Measurements from ENCODE around the gene TSPEAR.
"Not testable (repeated sequence)": the region's sequence is repeated elsewhere in the genome, so short reads cannot be mapped to it uniquely, and the experiment has no call there.

Gene TSPEAR

DNA sequence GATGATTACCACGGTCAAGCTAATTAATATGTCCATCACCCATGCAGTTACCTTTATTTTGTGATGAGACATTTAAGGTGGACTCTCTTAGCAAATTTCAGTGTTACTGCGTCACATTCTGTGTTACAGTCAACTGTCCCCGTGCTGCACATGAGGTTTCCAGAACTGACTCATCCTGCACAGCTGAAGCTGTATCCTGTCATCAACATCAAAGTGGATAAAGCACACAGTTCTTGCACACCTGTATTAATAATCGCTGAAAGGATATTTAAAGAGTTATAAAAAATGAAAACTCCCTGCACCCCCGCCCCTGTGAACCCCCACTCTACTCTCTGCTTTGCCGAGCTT is 127.6 kb downstream of the TSPEAR start:
- H3K4me1 ChIP-seq (ENCODE audit: insufficient read depth, low read length) = peaks cover 5% of the 10 kb centered on the region; the same call in 1 of the 2 replicates
- peaks cover 7% of the 10 kb centered on the region; the same call in 1 of the 2 replicates for H3K9me3 ChIP-seq (ENCODE audit: insufficient read depth, low read depth, low read length)
- H3K36me3 ChIP-seq (ENCODE audit: insufficient read depth, low read length) = no peaks in the 10 kb centered on the region
- no peaks in the 10 kb centered on the region for H3K27me3 ChIP-seq (ENCODE audit: insufficient read depth, low read length)
- no peak overlapping the region for H3K9ac ChIP-seq (ENCODE audit: low read depth, low read length)
- 96% methylated on average over 5 of the region's 6 CpGs for WGBS
- no peak overlapping the region for H3K4me3 ChIP-seq (ENCODE audit: low read length)
- no peak overlapping the region for H3K27ac ChIP-seq (ENCODE audit: low read depth, low read length)

DNA sequence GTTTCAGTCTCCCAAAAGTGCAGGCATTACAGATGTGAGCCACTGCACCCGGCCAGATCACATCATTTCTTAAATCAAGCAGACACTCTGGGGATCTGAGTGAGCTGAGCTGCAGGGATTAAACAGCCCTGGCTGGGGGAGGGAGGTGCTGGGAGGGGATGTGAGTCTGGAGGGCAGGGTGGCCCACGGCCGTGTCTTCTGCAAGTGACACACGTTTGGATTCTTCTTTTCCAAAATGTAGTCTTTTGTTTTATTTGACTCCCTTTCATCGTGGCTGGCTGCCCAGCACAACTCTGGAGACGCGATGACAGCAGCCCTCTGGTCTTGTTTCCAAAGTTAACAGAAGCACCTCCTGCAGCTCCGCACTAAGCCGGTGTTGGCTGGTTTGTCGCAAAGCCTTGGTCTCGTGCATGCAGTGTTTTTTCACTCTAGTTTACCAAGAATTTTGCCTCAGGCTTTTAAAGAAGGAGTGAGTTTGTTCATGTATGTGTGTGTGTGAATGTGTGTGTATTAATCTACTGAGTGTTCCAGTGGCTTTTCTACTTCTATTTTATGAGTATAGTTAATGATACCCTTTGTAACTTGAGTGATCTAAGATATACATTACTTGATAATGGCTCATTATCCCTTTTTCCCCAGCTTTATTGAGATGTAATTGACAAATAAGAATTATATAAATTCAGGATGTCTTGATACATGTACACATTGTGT is 128.1 kb downstream of the TSPEAR start:
- H3K27ac ChIP-seq (ENCODE audit: low read depth, low read length) = no peak overlapping the region
- no peaks in the 10 kb centered on the region for H3K36me3 ChIP-seq (ENCODE audit: insufficient read depth, low read length)
- H3K4me3 ChIP-seq (ENCODE audit: low read length) = no peak overlapping the region
- peaks cover 7% of the 10 kb centered on the region; the same call in 1 of the 2 replicates for H3K9me3 ChIP-seq (ENCODE audit: insufficient read depth, low read depth, low read length)
- no peaks in the 10 kb centered on the region for H3K27me3 ChIP-seq (ENCODE audit: insufficient read depth, low read length)
- no peak overlapping the region for H3K9ac ChIP-seq (ENCODE audit: low read depth, low read length)
- H3K4me1 ChIP-seq (ENCODE audit: insufficient read depth, low read length) = peaks cover 5% of the 10 kb centered on the region; the same call in 1 of the 2 replicates
- 65% methylated on average over 11 of the region's 11 CpGs for WGBS

DNA sequence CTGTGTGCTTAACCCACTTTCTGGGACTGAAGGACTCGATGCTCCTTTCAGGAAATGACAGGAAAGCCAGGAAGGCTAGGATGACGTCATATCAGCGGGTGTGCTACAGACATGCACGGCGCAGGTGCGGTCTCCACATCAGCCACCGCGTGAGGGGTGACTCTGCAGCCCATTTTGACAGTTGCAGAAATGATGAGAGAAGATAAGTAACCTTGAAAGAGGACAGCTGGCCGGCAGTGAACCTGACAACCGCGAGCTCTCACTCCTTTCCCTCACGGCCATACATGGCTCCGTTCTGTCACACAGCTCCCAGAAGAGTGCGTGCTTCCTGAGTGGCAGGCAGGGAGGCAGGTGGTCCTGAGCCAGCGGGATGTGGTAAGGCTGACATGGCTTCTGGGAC is 129.3 kb downstream of the TSPEAR start:
- Histone ChIP-seq H3K9me3 (ENCODE audit: insufficient read depth, low read depth, low read length) (peaks cover 11% of the 10 kb centered on the region; the same call in 1 of the 2 replicates), H3K27ac (ENCODE audit: low read depth, low read length) (no peak overlapping the region), H3K4me3 (ENCODE audit: low read length) (no peak overlapping the region), H3K36me3 (ENCODE audit: insufficient read depth, low read length) (no peaks in the 10 kb centered on the region), H3K9ac (ENCODE audit: low read depth, low read length) (no peak overlapping the region), H3K27me3 (ENCODE audit: insufficient read depth, low read length) (no peaks in the 10 kb centered on the region), H3K4me1 (ENCODE audit: insufficient read depth, low read length) (peaks cover 5% of the 10 kb centered on the region; the same call in 1 of the 2 replicates)
- 88% methylated on average over 15 of the region's 15 CpGs for WGBS

DNA sequence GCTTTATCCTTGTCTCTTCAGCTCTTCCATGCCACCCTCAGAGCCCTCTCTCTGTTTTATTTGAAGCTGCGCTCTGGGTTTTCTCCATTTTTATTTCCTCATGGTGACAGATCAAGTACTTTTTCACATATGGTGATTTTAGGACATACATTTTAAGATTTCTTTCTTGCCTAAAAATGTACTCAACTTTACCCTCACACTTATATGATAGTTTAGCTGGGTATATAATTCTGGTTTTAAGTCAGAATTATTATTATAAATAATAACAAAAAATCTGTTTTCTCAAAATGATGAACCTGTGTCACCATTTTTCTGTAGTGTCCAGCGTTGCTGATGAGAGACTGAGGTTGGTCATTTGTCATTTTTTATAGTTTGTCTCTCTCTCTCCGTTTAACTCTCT is 130.2 kb downstream of the TSPEAR start:
- no peak overlapping the region for H3K4me3 ChIP-seq (ENCODE audit: low read length)
- no peaks in the 10 kb centered on the region for H3K36me3 ChIP-seq (ENCODE audit: insufficient read depth, low read length)
- no peak overlapping the region for H3K27ac ChIP-seq (ENCODE audit: low read depth, low read length)
- WGBS = 100% methylated on average over 2 of the region's 3 CpGs
- H3K9ac ChIP-seq (ENCODE audit: low read depth, low read length) = no peak overlapping the region
- no peaks in the 10 kb centered on the region for H3K27me3 ChIP-seq (ENCODE audit: insufficient read depth, low read length)
- H3K4me1 ChIP-seq (ENCODE audit: insufficient read depth, low read length) = peaks cover 5% of the 10 kb centered on the region; the same call in 1 of the 2 replicates
- peaks cover 11% of the 10 kb centered on the region; the same call in 1 of the 2 replicates for H3K9me3 ChIP-seq (ENCODE audit: insufficient read depth, low read depth, low read length)

DNA sequence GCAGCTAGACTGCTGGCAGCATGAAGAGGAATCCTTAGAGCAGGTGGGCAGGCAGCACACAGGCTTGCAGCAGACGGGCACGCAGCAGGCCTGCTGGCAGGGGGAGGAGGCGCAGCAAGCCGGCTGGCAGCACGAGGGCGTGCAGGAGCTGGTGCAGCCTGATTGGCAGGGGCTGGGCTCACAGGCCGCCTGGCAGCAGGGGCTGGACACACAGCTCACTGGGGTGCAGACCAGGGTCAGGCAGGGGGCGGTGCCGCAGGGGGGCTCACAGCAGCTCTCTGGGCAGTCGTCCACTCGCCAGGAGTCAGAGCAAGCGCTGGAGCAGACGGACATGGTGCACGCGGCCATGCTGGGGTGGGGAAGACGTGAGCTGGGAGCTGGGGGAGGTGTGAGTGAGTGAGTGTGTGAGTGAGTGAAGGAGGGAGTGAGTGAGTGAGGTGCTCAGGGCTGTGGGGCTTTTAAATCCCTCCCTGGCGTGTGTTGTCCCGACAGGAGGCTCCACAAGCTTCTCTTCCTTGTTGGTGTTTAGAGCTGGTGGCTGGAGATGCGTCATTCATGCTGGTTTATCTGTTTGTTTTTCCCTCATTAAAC is 131.0 kb downstream of the TSPEAR start, which contains the start of gene KRTAP10-5:
TSS of gene KRTAP10-5 (minus strand) at position 374 of the 591 bp plus-strand sequence. CDS start at position 348, 26 bp downstream.
- peaks cover 11% of the 10 kb centered on the region; the same call in 1 of the 2 replicates for H3K9me3 ChIP-seq (ENCODE audit: insufficient read depth, low read depth, low read length)
- H3K27me3 ChIP-seq (ENCODE audit: insufficient read depth, low read length); H3K27ac ChIP-seq (ENCODE audit: low read depth, low read length); H3K36me3 ChIP-seq (ENCODE audit: insufficient read depth, low read length); H3K4me3 ChIP-seq (ENCODE audit: low read length); H3K4me1 ChIP-seq (ENCODE audit: insufficient read depth, low read length); H3K9ac ChIP-seq (ENCODE audit: low read depth, low read length): not testable (repeated sequence)
- WGBS = 84% methylated on average over 19 of the region's 19 CpGs

DNA sequence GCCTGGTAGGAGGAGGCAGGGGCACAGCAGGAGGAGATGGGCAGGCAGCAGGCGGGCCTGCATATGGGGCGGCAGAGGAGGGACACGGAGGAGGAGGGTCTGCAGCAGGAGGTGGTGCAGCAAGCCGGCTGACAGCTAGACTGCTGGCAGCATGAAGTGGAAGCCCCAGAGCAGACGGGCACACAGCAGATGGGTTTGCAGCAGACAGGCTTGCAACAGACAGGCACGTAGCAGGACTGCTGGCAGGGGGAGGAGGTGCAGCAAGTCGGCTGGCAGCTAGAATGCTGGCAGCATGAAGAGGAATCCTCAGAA is 131.6 kb downstream of the TSPEAR start:
- Histone ChIP-seq H3K27ac (ENCODE audit: low read depth, low read length) (no peak overlapping the region), H3K36me3 (ENCODE audit: insufficient read depth, low read length) (no peaks in the 10 kb centered on the region), H3K4me3 (ENCODE audit: low read length) (no peak overlapping the region), H3K9ac (ENCODE audit: low read depth, low read length) (no peak overlapping the region), H3K27me3 (ENCODE audit: insufficient read depth, low read length) (no peaks in the 10 kb centered on the region), H3K4me1 (ENCODE audit: insufficient read depth, low read length) (peaks cover 5% of the 10 kb centered on the region; the same call in 1 of the 2 replicates), H3K9me3 (ENCODE audit: insufficient read depth, low read depth, low read length) (peaks cover 11% of the 10 kb centered on the region; the same call in 1 of the 2 replicates)
- WGBS = 85% methylated on average over 7 of the region's 7 CpGs

DNA sequence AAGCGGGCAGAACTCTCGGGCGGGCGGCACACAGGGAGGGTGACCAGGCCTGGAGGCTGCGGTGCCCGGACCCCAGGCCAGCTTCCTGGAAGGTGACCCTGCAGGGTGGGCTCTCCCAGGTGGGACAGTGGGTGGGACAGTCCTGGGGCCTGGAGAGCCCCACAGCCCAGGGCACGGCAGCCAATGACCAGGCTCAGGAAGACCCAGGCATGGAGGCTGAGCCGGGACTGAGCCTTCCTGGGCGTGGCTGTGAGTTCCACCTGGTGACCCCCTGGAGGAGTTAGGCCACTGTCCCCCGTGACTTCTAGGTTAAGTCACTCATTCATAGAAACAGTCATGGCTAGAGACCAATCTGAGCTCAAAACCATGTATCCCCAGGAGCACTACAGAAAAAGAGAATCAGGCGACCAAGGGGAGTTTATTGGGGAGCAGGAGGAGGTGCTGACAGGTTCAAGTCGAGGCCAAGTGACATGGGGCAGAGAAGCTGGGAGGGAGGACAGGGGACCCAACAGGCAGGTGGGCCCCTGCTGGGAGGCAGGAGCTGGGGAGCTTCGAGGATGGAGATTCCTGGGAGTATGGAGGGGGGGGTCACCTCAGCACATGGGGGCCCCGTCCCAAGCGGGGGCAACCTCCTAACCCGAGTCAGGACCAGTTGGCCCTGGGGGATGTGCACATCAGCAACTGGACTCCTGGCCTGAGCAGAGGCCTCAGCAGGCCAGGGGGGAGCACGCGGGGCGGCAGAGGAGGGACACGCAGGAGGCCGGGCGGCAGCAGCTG is 132.1 kb downstream of the TSPEAR start:
- Histone ChIP-seq H3K9ac (ENCODE audit: low read depth, low read length) (no peak overlapping the region), H3K27me3 (ENCODE audit: insufficient read depth, low read length) (no peaks in the 10 kb centered on the region), H3K36me3 (ENCODE audit: insufficient read depth, low read length) (no peaks in the 10 kb centered on the region), H3K4me1 (ENCODE audit: insufficient read depth, low read length) (peaks cover 5% of the 10 kb centered on the region; the same call in 1 of the 2 replicates), H3K27ac (ENCODE audit: low read depth, low read length) (no peak overlapping the region), H3K4me3 (ENCODE audit: low read length) (no peak overlapping the region), H3K9me3 (ENCODE audit: insufficient read depth, low read depth, low read length) (peaks cover 11% of the 10 kb centered on the region; the same call in 1 of the 2 replicates)
- 86% methylated on average over 22 of the region's 22 CpGs for WGBS

DNA sequence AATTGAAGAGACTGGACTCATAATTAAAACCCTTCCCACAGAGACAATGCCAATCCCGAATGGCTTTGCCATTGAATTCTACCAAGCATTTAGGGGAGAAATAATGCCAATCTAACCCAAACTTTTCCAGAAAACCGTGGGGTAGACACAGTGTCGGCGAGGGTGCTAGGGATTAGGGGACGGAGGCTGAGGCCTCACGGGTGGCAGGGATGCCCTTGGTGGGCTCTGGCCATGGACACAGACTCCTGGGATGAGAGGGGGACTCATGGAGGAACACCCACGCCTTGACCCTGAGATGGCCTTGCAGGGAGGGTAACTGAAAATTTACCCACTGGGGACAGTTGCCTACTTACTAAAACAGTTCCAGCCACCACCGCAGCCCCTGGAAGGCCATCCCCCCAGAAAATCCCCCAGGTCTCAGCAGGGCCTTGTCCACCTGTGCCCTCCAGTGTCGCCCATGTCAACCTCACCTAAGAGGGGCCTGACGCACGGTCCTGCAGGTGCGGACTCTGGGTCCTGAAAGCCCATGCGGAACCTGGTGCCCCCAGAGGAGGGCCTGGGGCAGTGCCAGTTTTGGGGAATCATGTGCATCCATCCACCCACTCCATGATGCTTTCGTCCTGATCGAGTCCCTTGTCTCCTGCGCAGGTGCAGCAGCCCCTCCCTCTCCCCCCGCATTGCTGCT is 132.9 kb downstream of the TSPEAR start:
- Histone ChIP-seq H3K4me1 (ENCODE audit: insufficient read depth, low read length) (peaks cover 4% of the 10 kb centered on the region; the same call in 1 of the 2 replicates), H3K4me3 (ENCODE audit: low read length) (no peak overlapping the region), H3K27me3 (ENCODE audit: insufficient read depth, low read length) (no peaks in the 10 kb centered on the region), H3K9ac (ENCODE audit: low read depth, low read length) (no peak overlapping the region), H3K36me3 (ENCODE audit: insufficient read depth, low read length) (no peaks in the 10 kb centered on the region), H3K9me3 (ENCODE audit: insufficient read depth, low read depth, low read length) (peaks cover 11% of the 10 kb centered on the region; the same call in 1 of the 2 replicates), H3K27ac (ENCODE audit: low read depth, low read length) (no peak overlapping the region)
- 96% methylated on average over 17 of the region's 17 CpGs for WGBS

DNA sequence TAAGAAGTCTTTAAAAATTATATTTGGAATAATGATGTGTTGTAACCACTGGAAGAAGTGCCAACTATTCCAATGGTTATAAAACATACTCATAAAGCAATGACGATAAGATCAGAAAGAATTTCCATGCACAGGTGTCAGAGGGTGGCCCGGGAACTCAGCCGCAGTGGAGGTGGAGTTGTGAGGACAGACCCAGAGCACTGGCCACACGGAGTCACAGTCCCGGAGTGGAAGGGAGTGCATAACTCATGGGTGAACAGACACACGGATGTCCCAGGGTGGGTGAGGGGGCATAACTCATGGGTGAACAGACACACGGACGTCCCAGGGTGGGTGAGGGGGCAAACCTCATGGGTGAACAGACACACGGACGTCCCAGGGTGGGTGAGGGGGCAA is 135.3 kb downstream of the TSPEAR start:
- WGBS = 98% methylated on average over 8 of the region's 10 CpGs
- H3K27ac ChIP-seq (ENCODE audit: low read depth, low read length) = no peak overlapping the region
- H3K36me3 ChIP-seq (ENCODE audit: insufficient read depth, low read length) = no peaks in the 10 kb centered on the region
- H3K4me3 ChIP-seq (ENCODE audit: low read length) = no peak overlapping the region
- H3K9me3 ChIP-seq (ENCODE audit: insufficient read depth, low read depth, low read length) = peaks cover 6% of the 10 kb centered on the region; the same call in 1 of the 2 replicates
- H3K27me3 ChIP-seq (ENCODE audit: insufficient read depth, low read length) = no peaks in the 10 kb centered on the region
- no peaks in the 10 kb centered on the region for H3K4me1 ChIP-seq (ENCODE audit: insufficient read depth, low read length)
- no peak overlapping the region for H3K9ac ChIP-seq (ENCODE audit: low read depth, low read length)

DNA sequence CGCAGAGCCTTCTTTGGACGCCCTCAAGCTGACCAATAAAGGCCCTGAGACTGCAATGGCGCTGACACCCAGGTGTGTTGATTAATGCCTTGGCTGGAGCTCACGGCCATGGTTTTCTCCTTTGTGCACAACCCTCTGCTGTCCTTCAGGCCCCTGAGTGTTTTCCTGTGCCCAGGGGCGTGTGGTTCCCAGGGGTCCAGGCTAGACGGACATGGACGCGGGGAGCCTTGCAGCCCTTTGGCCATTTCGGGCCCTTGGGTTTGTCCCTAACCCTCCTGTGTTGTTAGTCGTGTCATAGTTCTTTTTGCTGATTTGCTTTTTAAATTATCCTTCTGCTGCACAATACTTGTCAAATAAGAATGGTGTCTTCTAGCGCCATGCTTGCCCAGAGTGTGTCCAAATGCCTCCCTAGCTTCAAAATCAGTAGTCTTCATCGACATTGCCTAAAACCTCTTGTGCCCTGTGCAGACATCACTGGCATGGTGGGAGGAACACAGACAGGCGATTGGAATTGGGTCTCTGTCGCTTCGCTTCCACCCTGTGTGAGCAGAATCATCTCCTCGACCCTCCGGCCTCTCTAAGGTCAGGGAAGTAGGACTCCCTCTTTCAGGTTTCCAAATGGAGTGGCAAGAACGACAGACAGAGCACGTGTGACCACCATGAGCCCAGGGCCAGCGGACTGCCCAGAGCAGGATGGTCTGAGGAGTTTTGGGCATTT is 135.9 kb downstream of the TSPEAR start:
- H3K4me1 ChIP-seq (ENCODE audit: insufficient read depth, low read length) = no peaks in the 10 kb centered on the region
- H3K9me3 ChIP-seq (ENCODE audit: insufficient read depth, low read depth, low read length) = peaks cover 9% of the 10 kb centered on the region; the same call in 1 of the 2 replicates
- no peaks in the 10 kb centered on the region for H3K27me3 ChIP-seq (ENCODE audit: insufficient read depth, low read length)
- H3K9ac ChIP-seq (ENCODE audit: low read depth, low read length) = no peak overlapping the region
- no peaks in the 10 kb centered on the region for H3K36me3 ChIP-seq (ENCODE audit: insufficient read depth, low read length)
- 93% methylated on average over 20 of the region's 20 CpGs for WGBS
- H3K4me3 ChIP-seq (ENCODE audit: low read length) = no peak overlapping the region
- H3K27ac ChIP-seq (ENCODE audit: low read depth, low read length) = no peak overlapping the region

Data from HUES64 (cell line).